ENCODE data around the gene SCAMP1.

The SCAMP1 gene

GRCh38 chr5:78514427-78515330, 154.3 kb downstream of the SCAMP1 start:
- no peak for DNase-seq (ENCODE audit: low read depth)

GRCh38 chr5:78515670-78516069, 155.3 kb downstream of the SCAMP1 start:
- DNase-seq (ENCODE audit: low read depth): no peak

GRCh38 chr5:78518365-78519197, 158.2 kb downstream of the SCAMP1 start:
- no peak for DNase-seq (ENCODE audit: low read depth)

GRCh38 chr5:78519198-78519941, 159.0 kb downstream of the SCAMP1 start:
- no peak for DNase-seq (ENCODE audit: low read depth)

- DNase-seq (ENCODE audit: low read depth): no peak
Observed at GRCh38 chr5:78521455-78521854, 161.0 kb downstream of the SCAMP1 start.

GRCh38 chr5:78522476-78523260, 162.3 kb downstream of the SCAMP1 start:
- no peak for DNase-seq (ENCODE audit: low read depth)

GRCh38 chr5:78523314-78524193, 163.1 kb downstream of the SCAMP1 start:
- DNase-seq (ENCODE audit: low read depth): no peak

GRCh38 chr5:78526049-78526525, 165.7 kb downstream of the SCAMP1 start:
- DNase-seq (ENCODE audit: low read depth): no peak

GRCh38 chr5:78527054-78527859, 166.8 kb downstream of the SCAMP1 start:
- no peak for DNase-seq (ENCODE audit: low read depth)

- no peak for DNase-seq (ENCODE audit: low read depth)
Observed at GRCh38 chr5:78527925-78528324, 167.5 kb downstream of the SCAMP1 start.
